A549 (cell line): ENCODE data around the gene DET1. TPM values are rescaled to one million over a fixed set of nuclear protein-coding genes. Genes with fewer than 3 reads are reported as not detected.
"Not testable (repeated sequence)": the region's sequence is repeated elsewhere in the genome, so short reads cannot be mapped to it uniquely, and the experiment has no call there.

Source experiments
- ATAC-seq, 2 experiments: fragments of 200-7000 bp in 1 of 2; fragments of >200 bp in 1 of 2; cut with Nextera tagmentation in 1 of 2; cut with Tn5 transposase in 1 of 2; 3 replicates each; pipeline versions ENCODE4 v1.8.0 to v1.9.1; 2018 to 2020; ENCODE audit warnings: mild to moderate bottlenecking in 1 of 2, moderate library complexity in 1 of 2
- CTCF ChIA-PET: fragments of 300-600 bp; sonication (Branson Sonifier 250); formaldehyde crosslinking; extraction: SDS; loops from one replicate; lab custom pipeline; 2021; ENCODE audit warnings: antibody characterized with exemption, inconsistent platforms; lab: Yijun Ruan, JAX
- POLR2A ChIA-PET: fragments of 350-600 bp; formaldehyde crosslinking; extraction: SDS; loops from one replicate; lab custom pipeline; 2021; ENCODE audit warnings: antibody characterized with exemption, inconsistent platforms; lab: Yijun Ruan, JAX
- DNase-seq, 2 experiments: peaks; one replicate each; pipeline versions ENCODE4 v3.0.0 to v3.0.0-alpha.2; 2011 to 2016; ENCODE audit warnings: low read depth in 1 of 2, low spot score in 1 of 2
- FAIRE-seq: peaks from 2 replicates; lab custom pipeline; 2011; peaks lifted over from hg19 to GRCh38; lab: Jason Lieb, UNC
- H3K27ac ChIP-seq, 2 experiments: fragments of >200 bp; sonication (Bioruptor Twin); formaldehyde crosslinking; 3 replicates each; pipeline ENCODE4 v1.5.1; 2016 to 2017
- H3K4me1 ChIP-seq: fragments of >200 bp; sonication (Bioruptor Twin); formaldehyde crosslinking; 3 replicates; pipeline ENCODE4 v1.6.1; 2016
- H3K4me2 ChIP-seq: fragments of >200 bp; sonication (Bioruptor Twin); formaldehyde crosslinking; 3 replicates; pipeline ENCODE4 v1.6.1; 2016
- H3K4me3 ChIP-seq: fragments of >200 bp; sonication (Bioruptor Twin); formaldehyde crosslinking; 3 replicates; pipeline ENCODE4 v1.5.1; 2016
- H3K9me3 ChIP-seq: fragments of >200 bp; sonication (Bioruptor Twin); formaldehyde crosslinking; 3 replicates; pipeline ENCODE4 v1.6.1; 2016
- CHD2 ChIP-seq: fragments of 150-350 bp; IDR thresholded peaks from 2 replicates; pipeline ENCODE4 v1.6.1; 2014; ENCODE audit warnings: low read length; ENCODE audit not compliant: partially characterized antibody
- CHD4 ChIP-seq: fragments of 200-600 bp; sonication (generic); IDR thresholded peaks from 2 replicates; pipeline ENCODE4 v1.6.1; 2016; ENCODE audit warnings: antibody characterized with exemption, mild to moderate bottlenecking, borderline replicate concordance
- EHF ChIP-seq: fragments of 250-450 bp; sonication (Bioruptor Pico); IDR thresholded peaks from 2 replicates; pipeline ENCODE4 v1.5.0; 2020; ENCODE audit warnings: mild to moderate bottlenecking
- EHMT2 ChIP-seq: fragments of 200-600 bp; sonication (generic); IDR thresholded peaks from 2 replicates; pipeline ENCODE4 v1.6.1; 2016; ENCODE audit warnings: antibody characterized with exemption, low read depth, mild to moderate bottlenecking, moderate library complexity
- FOXS1 ChIP-seq: fragments of 250-450 bp; sonication (Bioruptor Pico); IDR thresholded peaks from 2 replicates; pipeline ENCODE4 v1.5.0; 2020; ENCODE audit warnings: mild to moderate bottlenecking, moderate library complexity
- GATA3 ChIP-seq: IDR thresholded peaks from 2 replicates; pipeline ENCODE4 v1.6.1; 2012; ENCODE audit warnings: borderline replicate concordance
- HEYL ChIP-seq: fragments of 250-450 bp; sonication (Bioruptor Pico); IDR thresholded peaks from 2 replicates; pipeline ENCODE4 v1.8.0; 2021; ENCODE audit warnings: mild to moderate bottlenecking, moderate library complexity
- JUNB ChIP-seq: fragments of >200 bp; sonication (Bioruptor Twin); formaldehyde crosslinking; IDR thresholded peaks from 2 replicates; pipeline ENCODE4 v1.6.1; 2016
- MAFK ChIP-seq: fragments of 450-650 bp; IDR thresholded peaks from 2 replicates; pipeline ENCODE4 v1.6.1; 2014; ENCODE audit not compliant: partially characterized antibody
- MAZ ChIP-seq: fragments of 150-350 bp; IDR thresholded peaks from 2 replicates; pipeline ENCODE4 v1.6.1; 2014; ENCODE audit warnings: antibody characterized with exemption, low read depth, low read length, borderline replicate concordance
- NFE2L2 ChIP-seq: fragments of 150-350 bp; conservative IDR thresholded peaks from 2 replicates; pipeline ENCODE4 v1.6.1; 2014; ENCODE audit warnings: low read length
- NPAS2 ChIP-seq: fragments of 250-450 bp; sonication (Bioruptor Pico); IDR thresholded peaks from 2 replicates; pipeline ENCODE4 v1.8.0; 2022; ENCODE audit warnings: mild to moderate bottlenecking, moderate library complexity, borderline replicate concordance
- NR3C1 ChIP-seq: fragments of >200 bp; sonication (Bioruptor Twin); formaldehyde crosslinking; IDR thresholded peaks from 3 replicates; pipeline ENCODE4 v1.6.1; 2017
- PHF8 ChIP-seq: fragments of 200-600 bp; sonication (generic); IDR thresholded peaks from 2 replicates; pipeline ENCODE4 v1.6.1; 2016; ENCODE audit warnings: low read depth, mild to moderate bottlenecking, antibody characterized with exemption, moderate library complexity, borderline replicate concordance
- RARB ChIP-seq: fragments of 250-450 bp; sonication (Bioruptor Pico); IDR thresholded peaks from 2 replicates; pipeline ENCODE4 v1.8.0; 2021; ENCODE audit warnings: mild to moderate bottlenecking, moderate library complexity
- REST ChIP-seq: fragments of 200-600 bp; sonication (generic); IDR thresholded peaks from 2 replicates; pipeline ENCODE4 v1.6.1; 2016; ENCODE audit warnings: antibody characterized with exemption, mild to moderate bottlenecking, moderate library complexity
- RFX5 ChIP-seq: fragments of 450-650 bp; IDR thresholded peaks from 2 replicates; pipeline ENCODE4 v1.7.1; 2014; ENCODE audit warnings: antibody characterized with exemption, mild to moderate bottlenecking, moderate library complexity
- SMC3 ChIP-seq: fragments of >200 bp; sonication (Bioruptor Twin); formaldehyde crosslinking; IDR thresholded peaks from 3 replicates; pipeline ENCODE4 v1.6.1; 2018; ENCODE audit warnings: inconsistent platforms
- ZSCAN20 ChIP-seq: fragments of 250-450 bp; sonication (Bioruptor Pico); IDR thresholded peaks from 2 replicates; pipeline ENCODE4 v1.8.0; 2022; ENCODE audit warnings: mild to moderate bottlenecking, moderate library complexity
- WGBS: methylation state at CpG from one replicate; pipeline ENCODE4 v1.1.6; 2017; ENCODE audit errors: missing lambda C conversion rate; 5-methylcytosine and 5-hydroxymethylcytosine counted together
- polyA plus RNA-seq, 4 experiments: library from polyadenylated mRNA; depleted of rRNA in 3 of 4; stranded (reverse); fragments of >200 nt; fragmentation: RNase III in 1 of 4; extraction: RNeasy Plus Mini Kit Qiagen cat#74134 plus additional on column Dnase treatment in 1 of 4; gene quantifications; 2 replicates in 3 of 4; 3 replicates in 1 of 4; pipeline ENCODE4 v1.2.3, GENCODE V29; 2011 to 2017
- TF ChIP-seq, protein P1 (sequence below): fragments of >200 bp; sonication (Bioruptor Twin); formaldehyde crosslinking; IDR thresholded peaks from 2 replicates; pipeline ENCODE4 v1.6.1; 2016
- TF ChIP-seq, protein P2 (sequence below): fragments of >200 bp; sonication (Bioruptor Twin); formaldehyde crosslinking; IDR thresholded peaks from 3 replicates; pipeline ENCODE4 v1.6.1; 2016
- TF ChIP-seq, protein P3 (sequence below): fragments of >200 bp; sonication (Bioruptor Twin); formaldehyde crosslinking; IDR thresholded peaks from 3 replicates; pipeline ENCODE4 v1.5.1; 2016

DET1 gene
- polyA plus RNA-seq, 2 of the 4 experiments (the other 2 are of a cell fraction), result 3.9 to 12.4 TPM

GRCh38 chr15:88526247-88526879 lies 20.1 kb downstream of the DET1 start:
- FAIRE-seq (peak; percentile 61), DNase-seq (no peak)
- Histone ChIP-seq H3K27ac (no peak overlapping the region), H3K4me3 (no peak overlapping the region), H3K4me2 (no peak overlapping the region), H3K4me1 (no peaks in the 10 kb centered on the region)
- CTCF ChIA-PET, result interaction anchor here (1.4 kb wide), 1 partner anchor 24 kb away, joined by 3 read pairs; no protein-coding TSS in a partner anchor
- no peak for TF ChIP-seq SMC3
- no peak for TF ChIP-seq EHMT2
- TF ChIP-seq REST, result no peak
- TF ChIP-seq RFX5, result no peak
- TF ChIP-seq, protein P1, sequence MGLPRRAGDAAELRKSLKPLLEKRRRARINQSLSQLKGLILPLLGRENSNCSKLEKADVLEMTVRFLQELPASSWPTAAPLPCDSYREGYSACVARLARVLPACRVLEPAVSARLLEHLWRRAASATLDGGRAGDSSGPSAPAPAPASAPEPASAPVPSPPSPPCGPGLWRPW, result no peak
- no peak for TF ChIP-seq PHF8
- TF ChIP-seq NR3C1, result no peak
- no peak for TF ChIP-seq FOXS1 (CRISPR knock-in tag)
- TF ChIP-seq ZSCAN20 (CRISPR knock-in tag), result no peak
- no peak for TF ChIP-seq HEYL (CRISPR knock-in tag)
- no peak for TF ChIP-seq EHF (CRISPR knock-in tag)
- TF ChIP-seq JUNB, result no peak
- TF ChIP-seq NFE2L2, result no peak
- TF ChIP-seq GATA3, result no peak
- TF ChIP-seq CHD4, result no peak
- TF ChIP-seq, all 56 proteins: peak for 0
- ATAC-seq, result no peak
- H3K9me3 ChIP-seq, result no peaks in the 10 kb centered on the region
- POLR2A ChIA-PET, result no interaction called here

DNA sequence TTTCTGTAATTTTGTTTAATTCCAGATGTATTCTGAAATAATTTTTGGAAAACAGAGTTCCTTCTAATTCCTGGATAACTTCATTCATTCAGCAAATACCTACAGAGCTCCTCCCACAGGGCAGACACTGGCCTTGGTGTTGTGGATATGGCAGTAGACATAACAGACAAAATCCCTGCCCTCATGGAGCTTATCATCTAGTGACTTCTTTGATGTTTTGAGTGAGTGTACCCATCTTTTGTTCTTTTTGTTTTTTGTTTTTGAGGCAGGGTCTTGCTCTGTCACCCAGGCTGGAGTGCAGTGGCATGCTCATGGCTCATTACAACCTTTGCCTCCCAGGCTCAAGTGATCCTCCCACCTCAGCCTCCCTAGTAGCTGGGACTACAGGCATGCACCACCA lies 21.1 kb downstream of the DET1 start:
- Histone ChIP-seq H3K4me2 (no peak overlapping the region), H3K4me3 (no peak overlapping the region), H3K4me1 (no peaks in the 10 kb centered on the region), H3K9me3 (no peaks in the 10 kb centered on the region), H3K27ac (no peak overlapping the region)
- ChIA-PET CTCF (interaction anchor here (0.9 kb wide), 1 partner anchor 11 kb away, joined by 3 read pairs; no protein-coding TSS in a partner anchor), POLR2A (no interaction called here)
- FAIRE-seq (no peak), DNase-seq (no peak), ATAC-seq (no peak)
- TF ChIP-seq, protein P1, result no peak
- TF ChIP-seq MAFK (no peak), HEYL (CRISPR knock-in tag) (no peak), CHD2 (no peak), RARB (CRISPR knock-in tag) (no peak), MAZ (no peak), NPAS2 (no peak)
- TF ChIP-seq, protein P2, sequence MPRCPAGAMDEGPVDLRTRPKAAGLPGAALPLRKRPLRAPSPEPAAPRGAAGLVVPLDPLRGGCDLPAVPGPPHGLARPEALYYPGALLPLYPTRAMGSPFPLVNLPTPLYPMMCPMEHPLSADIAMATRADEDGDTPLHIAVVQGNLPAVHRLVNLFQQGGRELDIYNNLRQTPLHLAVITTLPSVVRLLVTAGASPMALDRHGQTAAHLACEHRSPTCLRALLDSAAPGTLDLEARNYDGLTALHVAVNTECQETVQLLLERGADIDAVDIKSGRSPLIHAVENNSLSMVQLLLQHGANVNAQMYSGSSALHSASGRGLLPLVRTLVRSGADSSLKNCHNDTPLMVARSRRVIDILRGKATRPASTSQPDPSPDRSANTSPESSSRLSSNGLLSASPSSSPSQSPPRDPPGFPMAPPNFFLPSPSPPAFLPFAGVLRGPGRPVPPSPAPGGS, result no peak
- TF ChIP-seq, protein P3, sequence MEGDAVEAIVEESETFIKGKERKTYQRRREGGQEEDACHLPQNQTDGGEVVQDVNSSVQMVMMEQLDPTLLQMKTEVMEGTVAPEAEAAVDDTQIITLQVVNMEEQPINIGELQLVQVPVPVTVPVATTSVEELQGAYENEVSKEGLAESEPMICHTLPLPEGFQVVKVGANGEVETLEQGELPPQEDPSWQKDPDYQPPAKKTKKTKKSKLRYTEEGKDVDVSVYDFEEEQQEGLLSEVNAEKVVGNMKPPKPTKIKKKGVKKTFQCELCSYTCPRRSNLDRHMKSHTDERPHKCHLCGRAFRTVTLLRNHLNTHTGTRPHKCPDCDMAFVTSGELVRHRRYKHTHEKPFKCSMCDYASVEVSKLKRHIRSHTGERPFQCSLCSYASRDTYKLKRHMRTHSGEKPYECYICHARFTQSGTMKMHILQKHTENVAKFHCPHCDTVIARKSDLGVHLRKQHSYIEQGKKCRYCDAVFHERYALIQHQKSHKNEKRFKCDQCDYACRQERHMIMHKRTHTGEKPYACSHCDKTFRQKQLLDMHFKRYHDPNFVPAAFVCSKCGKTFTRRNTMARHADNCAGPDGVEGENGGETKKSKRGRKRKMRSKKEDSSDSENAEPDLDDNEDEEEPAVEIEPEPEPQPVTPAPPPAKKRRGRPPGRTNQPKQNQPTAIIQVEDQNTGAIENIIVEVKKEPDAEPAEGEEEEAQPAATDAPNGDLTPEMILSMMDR, result no peak

GRCh38 chr15:88524094-88524493 lies 22.4 kb downstream of the DET1 start:
- H3K27ac ChIP-seq, FAIRE-seq, H3K4me2 ChIP-seq, ATAC-seq, H3K9me3 ChIP-seq, H3K4me3 ChIP-seq, H3K4me1 ChIP-seq, CTCF ChIA-PET, DNase-seq, POLR2A ChIA-PET: not testable (repeated sequence)
- WGBS, result 87% methylated on average over 12 of the region's 23 CpGs
